HFF-Myc (cell line): ENCODE results near the gene ALLC.

Experiments
- DNase-seq: peaks from one replicate; pipeline ENCODE4 v3.0.0-alpha.2; 2011; ENCODE audit warnings: low read depth; ENCODE audit errors: extremely low read depth
- H3K4me3 ChIP-seq: replicated peaks from 2 replicates; pipeline ENCODE4 v1.5.1; 2011; ENCODE audit warnings: low read depth, mild to moderate bottlenecking, control low read depth, low read length
- CTCF ChIP-seq: IDR thresholded peaks from 2 replicates; pipeline ENCODE4 v1.5.1; 2012; ENCODE audit warnings: mild to moderate bottlenecking, low read depth, low read length, control low read depth; ENCODE audit errors: missing control alignments

ALLC gene

GRCh38 chr2:3652896-3653625 lies 4.9 kb upstream of the ALLC start:
- no peak overlapping the region for H3K4me3 ChIP-seq
- no peak for TF ChIP-seq CTCF
- DNase-seq = no peak

- DNase-seq = no peak
- H3K4me3 ChIP-seq = no peak overlapping the region
- no peak for TF ChIP-seq CTCF
Measured at GRCh38 chr2:3654011-3654410, 4.0 kb upstream of the ALLC start.

- TF ChIP-seq CTCF = no peak
- H3K4me3 ChIP-seq = no peak overlapping the region
- no peak for DNase-seq
Measured at GRCh38 chr2:3654531-3655225, 3.3 kb upstream of the ALLC start.

GRCh38 chr2:3655871-3656761 lies 1.9 kb upstream of the ALLC start:
- TF ChIP-seq CTCF = no peak
- DNase-seq = no peak
- no peak overlapping the region for H3K4me3 ChIP-seq

GRCh38 chr2:3656762-3657721 lies 958 bp upstream of the ALLC start:
- no peak for DNase-seq
- TF ChIP-seq CTCF = no peak
- H3K4me3 ChIP-seq = no peak overlapping the region
